Endothelial cell of umbilical vein (primary cell): ENCODE results near the gene HOXA11. TPM values are rescaled to one million over a fixed set of nuclear protein-coding genes. Genes with fewer than 3 reads are reported as not detected.

ENCODE experiments used
- BruUV-seq: library from RNA; stranded (reverse); fragments of 400-500 nt; replicated peaks from 2 replicates; lab custom pipeline; 2021; lab: Mats Ljungman, UMichigan
- CTCF ChIA-PET: fragments of 300-600, 350-600 bp; sonication (Branson Sonifier 250); formaldehyde crosslinking; loops from one replicate; lab custom pipeline; 2021; ENCODE audit warnings: antibody characterized with exemption, inconsistent platforms; lab: Charles Lee
- POLR2A ChIA-PET: fragments of 300-600, 350-600 bp; sonication (Branson Sonifier 250); formaldehyde crosslinking; loops from one replicate; lab custom pipeline; 2021; ENCODE audit warnings: antibody characterized with exemption, inconsistent platforms; lab: Charles Lee
- DNase-seq: peaks from one replicate; pipeline ENCODE4 v3.0.0-alpha.2; 2011; ENCODE audit warnings: low read depth, low spot score
- FAIRE-seq: peaks from 2 replicates; lab custom pipeline; 2011; peaks lifted over from hg19 to GRCh38; lab: Jason Lieb, UNC
- H2AFZ ChIP-seq: 2 replicates; pipeline ENCODE4 v1.6.0; 2012; ENCODE audit warnings: low read depth, low read length, control low read depth, inconsistent platforms
- H3K27ac ChIP-seq: 2 replicates; pipeline ENCODE4 v1.5.1; 2011; ENCODE audit warnings: low read depth, mild to moderate bottlenecking, control low read depth, low read length, moderate library complexity; ENCODE audit not compliant: insufficient read depth
- H3K27me3 ChIP-seq, 2 experiments: 2 replicates each; pipeline versions ENCODE4 v1.6.0 to v1.6.1; 2011; ENCODE audit warnings: low read length in 2 of 2, mixed read lengths in 1 of 2; ENCODE audit not compliant: control insufficient read depth in 2 of 2, insufficient read depth in 2 of 2
- H3K36me3 ChIP-seq, 2 experiments: 2 replicates in 1 of 2; 3 replicates in 1 of 2; pipeline ENCODE4 v1.5.1; 2011; ENCODE audit warnings: low read length in 2 of 2, mild to moderate bottlenecking in 1 of 2, moderate library complexity in 1 of 2; ENCODE audit not compliant: control insufficient read depth in 2 of 2, insufficient read depth in 2 of 2; ENCODE audit errors: extremely low read depth in 1 of 2
- H3K4me1 ChIP-seq: 3 replicates; pipeline ENCODE4 v1.5.1; 2011; ENCODE audit warnings: mild to moderate bottlenecking, low read length; ENCODE audit not compliant: control insufficient read depth, insufficient read depth; ENCODE audit errors: extremely low read depth
- H3K4me2 ChIP-seq: 2 replicates; pipeline ENCODE4 v1.6.1; 2011; ENCODE audit warnings: low read length, control low read depth, mixed read lengths; ENCODE audit not compliant: insufficient read depth
- H3K4me3 ChIP-seq, 3 experiments: fragments of 200-600 bp in 1 of 3; sonication (generic), shearing (Covaris generic) in 1 of 3; replicated peaks in 1 of 3; 2 replicates each; pipeline ENCODE4 v1.5.1; 2011 to 2016; ENCODE audit warnings: control low read depth in 3 of 3, low read length in 3 of 3, mild to moderate bottlenecking in 2 of 3, inconsistent platforms in 1 of 3, low read depth in 1 of 3, moderate library complexity in 1 of 3; ENCODE audit not compliant: insufficient read depth in 1 of 3
- H3K79me2 ChIP-seq: 2 replicates; pipeline ENCODE4 v1.6.0; 2012; ENCODE audit warnings: low read length, inconsistent platforms; ENCODE audit not compliant: control insufficient read depth, insufficient read depth
- H3K9ac ChIP-seq: replicated peaks from 2 replicates; pipeline ENCODE3; 2011; ENCODE audit warnings: low read length, control low read depth; ENCODE audit not compliant: insufficient read depth; ENCODE audit errors: extremely low read depth
- H3K9me1 ChIP-seq: replicated peaks from 3 replicates; pipeline ENCODE4 v1.6.0; 2011; ENCODE audit warnings: mild to moderate bottlenecking, low read length; ENCODE audit not compliant: control insufficient read depth, insufficient read depth; ENCODE audit errors: extremely low read depth
- H3K9me3 ChIP-seq: replicated peaks from 2 replicates; pipeline ENCODE4 v1.5.1; 2012; ENCODE audit warnings: low read length, inconsistent platforms; ENCODE audit not compliant: control insufficient read depth, insufficient read depth
- H4K20me1 ChIP-seq: replicated peaks from 2 replicates; pipeline ENCODE3; 2011; ENCODE audit warnings: mild to moderate bottlenecking, low read length; ENCODE audit not compliant: control insufficient read depth, insufficient read depth; ENCODE audit errors: extremely low read depth
- EZH2 ChIP-seq: IDR thresholded peaks from 2 replicates; pipeline ENCODE4 v1.6.1; 2012; ENCODE audit warnings: borderline replicate concordance, low read depth, mild to moderate bottlenecking, moderate library complexity, low read length, inconsistent platforms; ENCODE audit not compliant: severe bottlenecking
- FOS ChIP-seq: IDR thresholded peaks from 2 replicates; pipeline ENCODE4 v1.6.1; 2011; ENCODE audit warnings: mild to moderate bottlenecking, low read length, moderate library complexity, borderline replicate concordance; ENCODE audit not compliant: insufficient read depth
- GATA2 ChIP-seq: IDR thresholded peaks from 2 replicates; pipeline ENCODE4 v1.7.0; 2011; ENCODE audit warnings: low read depth, mild to moderate bottlenecking, moderate library complexity, mixed read lengths, low read length; ENCODE audit not compliant: insufficient read length, insufficient read depth
- JUN ChIP-seq: IDR thresholded peaks from 2 replicates; pipeline ENCODE4 v1.6.1; 2011; ENCODE audit warnings: borderline replicate concordance, low read depth; ENCODE audit not compliant: insufficient read length, insufficient read depth
- MYC ChIP-seq: IDR thresholded peaks from one replicate; pipeline ENCODE4 v1.6.1; 2011; ENCODE audit warnings: mild to moderate bottlenecking, low read depth, low read length
- POLR2A ChIP-seq: IDR thresholded peaks from 2 replicates; pipeline ENCODE4 v1.6.1; 2012; ENCODE audit warnings: low read depth, mild to moderate bottlenecking, control low read depth, low read length
- POLR2AphosphoS5 ChIP-seq: IDR thresholded peaks from 2 replicates; pipeline ENCODE4 v1.6.1; 2012; ENCODE audit warnings: low read depth, mild to moderate bottlenecking, control low read depth, low read length, moderate library complexity; ENCODE audit not compliant: insufficient read depth
- dilution Hi-C: fragments of 300-500 bp; cut with MboI; formaldehyde crosslinking; loops from one replicate; pipeline ENCODE4 v1.15.0; 2019; ENCODE audit warnings: low sequenced_read_pairs; ENCODE audit not compliant: extremely low pct_ligation_motif_present
- intact Hi-C: fragments of 100-400 bp; cut with micrococcal nuclease; formaldehyde crosslinking; loops from one replicate; pipeline ENCODE4 v1.10.0; 2022
- polyA plus RNA-seq, 4 experiments: library from polyadenylated mRNA; depleted of rRNA in 3 of 4; stranded (reverse) in 3 of 4; unstranded in 1 of 4; fragments of >200 nt; gene quantifications; 2 replicates each; pipeline versions ENCODE4 v1.2.1 to v1.2.3, GENCODE V29; 2011 to 2012; ENCODE audit warnings: missing spikeins in 1 of 4
- total RNA-seq: library from RNA; stranded (reverse); gene quantifications from 2 replicates; pipeline ENCODE4 v1.2.3, GENCODE V29; 2021
- TF ChIP-seq, protein P1 (sequence below), 2 donors: IDR thresholded peaks; 1 replicate in 1 of 2; 2 replicates in 1 of 2; pipeline ENCODE4 v1.5.1; 2011; ENCODE audit warnings: low read length in 2 of 2, mild to moderate bottlenecking in 2 of 2, moderate library complexity in 2 of 2, control low read depth in 1 of 2, inconsistent platforms in 1 of 2, low read depth in 1 of 2; ENCODE audit not compliant: insufficient read depth in 1 of 2; ENCODE audit errors: extremely low read depth in 1 of 2
- TF ChIP-seq, protein P2 (sequence below): IDR thresholded peaks from 2 replicates; pipeline ENCODE4 v1.6.1; 2011; ENCODE audit not compliant: insufficient read depth, insufficient read length

HOXA11 gene
- total and polyA plus RNA-seq, 2 donors (not counting 3 experiments of a cell fraction or from before 2014, with no cell fraction given): 10.4 to 16.7 TPM

DNA sequence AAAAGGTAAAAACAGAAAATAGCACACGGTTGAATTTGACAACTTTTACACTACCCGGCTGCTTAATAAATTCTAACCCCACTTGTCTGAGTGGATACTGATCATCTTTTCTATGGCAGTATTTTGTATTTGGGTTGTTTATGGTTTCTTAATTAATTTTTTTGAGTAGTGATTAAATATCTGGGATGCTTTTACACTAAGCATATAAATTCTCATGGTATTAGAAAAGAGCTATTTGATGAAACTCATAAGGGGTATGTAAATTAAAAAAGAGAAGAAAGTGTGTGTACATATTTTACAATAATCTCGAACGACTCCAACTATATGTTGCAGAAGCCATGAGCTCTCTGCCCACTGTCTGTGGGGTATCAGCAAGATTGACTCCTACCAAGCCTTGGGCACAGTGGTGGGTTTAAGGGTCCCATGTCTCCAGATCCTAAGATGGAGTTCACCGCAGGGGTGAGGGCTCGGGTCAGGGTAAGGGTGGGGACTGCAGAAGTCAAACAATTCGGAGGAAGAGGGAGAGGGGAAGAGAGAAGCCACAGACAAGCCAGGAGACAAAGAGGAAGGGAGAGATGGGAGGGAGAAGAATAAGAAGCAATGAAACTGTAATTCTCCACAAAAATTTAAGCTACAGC lies 22.4 kb upstream of the HOXA11 start:
- Histone ChIP-seq H3K4me3 (no peak overlapping the region), H3K27me3 (peaks cover 79 to 81% of the 10 kb centered on the region in 2 experiments), H2AFZ (no peak overlapping the region), H3K4me2 (no peak overlapping the region), H3K27ac (no peak overlapping the region), H3K4me1 (peaks cover 14% of the 10 kb centered on the region), H3K9me3 (no peaks in the 10 kb centered on the region), H3K79me2 (no peaks in the 10 kb centered on the region), H3K9ac (no peak overlapping the region), H4K20me1 (no peaks in the 10 kb centered on the region), H3K36me3 (no peaks in the 10 kb centered on the region), H3K9me1 (no peaks in the 10 kb centered on the region)
- ChIA-PET POLR2A (interaction anchor here (0.7 kb wide), 1 partner anchor 294 kb away, joined by 5 read pairs; no protein-coding TSS in a partner anchor), CTCF (interaction anchor here (1.4 to 2.2 kb wide), 4 partner anchors 11 to 567 kb away, joined by 3 to 11 read pairs (median 9); no protein-coding TSS in a partner anchor)
- BruUV-seq: no TSS peak
- DNase-seq (no peak), FAIRE-seq (no peak)
- intact Hi-C loops (no loop called here), dilution Hi-C loops (no loop called here)
- TF ChIP-seq EZH2: no peak
- TF ChIP-seq, protein P1, sequence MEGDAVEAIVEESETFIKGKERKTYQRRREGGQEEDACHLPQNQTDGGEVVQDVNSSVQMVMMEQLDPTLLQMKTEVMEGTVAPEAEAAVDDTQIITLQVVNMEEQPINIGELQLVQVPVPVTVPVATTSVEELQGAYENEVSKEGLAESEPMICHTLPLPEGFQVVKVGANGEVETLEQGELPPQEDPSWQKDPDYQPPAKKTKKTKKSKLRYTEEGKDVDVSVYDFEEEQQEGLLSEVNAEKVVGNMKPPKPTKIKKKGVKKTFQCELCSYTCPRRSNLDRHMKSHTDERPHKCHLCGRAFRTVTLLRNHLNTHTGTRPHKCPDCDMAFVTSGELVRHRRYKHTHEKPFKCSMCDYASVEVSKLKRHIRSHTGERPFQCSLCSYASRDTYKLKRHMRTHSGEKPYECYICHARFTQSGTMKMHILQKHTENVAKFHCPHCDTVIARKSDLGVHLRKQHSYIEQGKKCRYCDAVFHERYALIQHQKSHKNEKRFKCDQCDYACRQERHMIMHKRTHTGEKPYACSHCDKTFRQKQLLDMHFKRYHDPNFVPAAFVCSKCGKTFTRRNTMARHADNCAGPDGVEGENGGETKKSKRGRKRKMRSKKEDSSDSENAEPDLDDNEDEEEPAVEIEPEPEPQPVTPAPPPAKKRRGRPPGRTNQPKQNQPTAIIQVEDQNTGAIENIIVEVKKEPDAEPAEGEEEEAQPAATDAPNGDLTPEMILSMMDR (IDR thresholded peaks at IDR 0.05; ENCODE audit: extremely low read depth in 1 of 2, insufficient read depth in 1 of 2, low read depth in 1 of 2, low read length in 2 of 2): no peak
- no peak for TF ChIP-seq POLR2AphosphoS5
- no peak for TF ChIP-seq JUN
- no peak for TF ChIP-seq FOS
- no peak for TF ChIP-seq GATA2
- no peak for TF ChIP-seq MYC
- TF ChIP-seq POLR2A: no peak
- TF ChIP-seq, protein P2, sequence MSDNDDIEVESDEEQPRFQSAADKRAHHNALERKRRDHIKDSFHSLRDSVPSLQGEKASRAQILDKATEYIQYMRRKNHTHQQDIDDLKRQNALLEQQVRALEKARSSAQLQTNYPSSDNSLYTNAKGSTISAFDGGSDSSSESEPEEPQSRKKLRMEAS: no peak
